IPS DF 6.9 (cell line): ENCODE data around the gene KAZALD1.
A peak's percentile ranks its signal among the peaks of the same experiment; 100 is the strongest.

Experiments
- DNase-seq: peaks from one replicate; pipeline ENCODE4 v3.0.0-alpha.2; 2013; ENCODE audit warnings: low read depth, low spot score
- H3K27ac ChIP-seq: one replicate; pipeline ENCODE4 v1.5.1; 2013; ENCODE audit warnings: low read length, control low read depth
- H3K27me3 ChIP-seq: 2 replicates; pipeline ENCODE4 v1.6.1; 2013; ENCODE audit warnings: mild to moderate bottlenecking, low read length; ENCODE audit not compliant: control insufficient read depth, insufficient read depth
- H3K36me3 ChIP-seq: 2 replicates; pipeline ENCODE4 v1.6.1; 2013; ENCODE audit warnings: low read length; ENCODE audit not compliant: control insufficient read depth, insufficient read depth
- H3K4me1 ChIP-seq: 2 replicates; pipeline ENCODE4 v1.6.1; 2013; ENCODE audit warnings: low read length; ENCODE audit not compliant: control insufficient read depth, insufficient read depth
- H3K4me3 ChIP-seq: 2 replicates; pipeline ENCODE4 v1.5.1; 2013; ENCODE audit warnings: mild to moderate bottlenecking, low read length
- H3K9me3 ChIP-seq: 2 replicates; pipeline ENCODE4 v1.6.1; 2013; ENCODE audit warnings: low read length, inconsistent platforms; ENCODE audit not compliant: control insufficient read depth, insufficient read depth
- WGBS: extraction: QIAGEN DNeasy Blood & Tissue Kit; methylation state at CpG from one replicate; pipeline ENCODE4 v1.1.7; 2013; ENCODE audit warnings: mixed read lengths, missing lambda C conversion rate; ENCODE audit not compliant: insufficient read length, insufficient coverage; 5-methylcytosine and 5-hydroxymethylcytosine counted together

Gene KAZALD1

GRCh38 chr10:101060951-101061623, 702 bp upstream of the KAZALD1 start:
- H3K36me3 ChIP-seq: no peaks in the 10 kb centered on the region
- peaks cover 40% of the 10 kb centered on the region for H3K27me3 ChIP-seq
- WGBS: no CpG with 5 or more reads among the region's 67 CpGs
- no peak for DNase-seq
- H3K27ac ChIP-seq: no peak overlapping the region
- H3K4me3 ChIP-seq: peak overlapping the region; percentile 64; the same call in 1 of the 2 replicates
- H3K4me1 ChIP-seq: peaks cover 11% of the 10 kb centered on the region
- H3K9me3 ChIP-seq: no peaks in the 10 kb centered on the region

- Histone ChIP-seq H3K27me3 (peaks cover 48% of the 10 kb centered on the region), H3K9me3 (no peaks in the 10 kb centered on the region), H3K36me3 (no peaks in the 10 kb centered on the region), H3K4me1 (peaks cover 12% of the 10 kb centered on the region), H3K4me3 (peak overlapping the region; percentile 43; the same call in 1 of the 2 replicates), H3K27ac (no peak overlapping the region)
- DNase-seq: no peak
- no CpG with 5 or more reads among the region's 63 CpGs for WGBS
Measured at GRCh38 chr10:101062232-101063049, 652 bp downstream of the KAZALD1 start.

GRCh38 chr10:101063050-101063525, 1.3 kb downstream of the KAZALD1 start:
- no peak overlapping the region; the same call in 1 of the 2 replicates for H3K4me3 ChIP-seq
- peaks cover 12% of the 10 kb centered on the region for H3K4me1 ChIP-seq
- H3K27ac ChIP-seq: no peak overlapping the region
- no peak for DNase-seq
- WGBS: no CpG with 5 or more reads among the region's 19 CpGs
- peaks cover 48% of the 10 kb centered on the region for H3K27me3 ChIP-seq
- H3K36me3 ChIP-seq: no peaks in the 10 kb centered on the region
- H3K9me3 ChIP-seq: no peaks in the 10 kb centered on the region

GRCh38 chr10:101063548-101064414, 2.0 kb downstream of the KAZALD1 start:
- Histone ChIP-seq H3K27me3 (peaks cover 48% of the 10 kb centered on the region), H3K4me3 (no peak overlapping the region), H3K4me1 (peaks cover 12% of the 10 kb centered on the region), H3K36me3 (no peaks in the 10 kb centered on the region), H3K27ac (no peak overlapping the region), H3K9me3 (no peaks in the 10 kb centered on the region)
- DNase-seq: no peak
- WGBS: no CpG with 5 or more reads among the region's 15 CpGs

- no peak overlapping the region for H3K27ac ChIP-seq
- H3K4me1 ChIP-seq: peaks cover 12% of the 10 kb centered on the region
- no CpG with 5 or more reads among the region's 9 CpGs for WGBS
- no peak overlapping the region for H3K4me3 ChIP-seq
- no peaks in the 10 kb centered on the region for H3K36me3 ChIP-seq
- DNase-seq: no peak
- H3K27me3 ChIP-seq: peaks cover 48% of the 10 kb centered on the region
- H3K9me3 ChIP-seq: no peaks in the 10 kb centered on the region
Measured at GRCh38 chr10:101064415-101065030, 2.7 kb downstream of the KAZALD1 start.

- Histone ChIP-seq H3K4me1 (peaks cover 12% of the 10 kb centered on the region), H3K27ac (no peak overlapping the region)
- no CpG with 5 or more reads among the region's 3 CpGs for WGBS
Measured at GRCh38 chr10:101065481-101066145, 3.8 kb downstream of the KAZALD1 start.

GRCh38 chr10:101066146-101066895, 4.5 kb downstream of the KAZALD1 start:
- Histone ChIP-seq H3K36me3 (no peaks in the 10 kb centered on the region), H3K4me3 (peak overlapping the region; percentile 34; the same call in 1 of the 2 replicates), H3K27ac (no peak overlapping the region)

More at GRCh38 chr10:101065481-101066145, 3.8 kb downstream of the KAZALD1 start:
- H3K36me3 ChIP-seq: no peaks in the 10 kb centered on the region
- H3K4me3 ChIP-seq: no peak overlapping the region
- no peaks in the 10 kb centered on the region for H3K9me3 ChIP-seq
- DNase-seq: no peak
- H3K27me3 ChIP-seq: peaks cover 48% of the 10 kb centered on the region

GRCh38 chr10:101066896-101067355, 5.1 kb downstream of the KAZALD1 start:
- WGBS: no CpG with 5 or more reads among the region's 31 CpGs
- DNase-seq: no peak
- no peaks in the 10 kb centered on the region for H3K36me3 ChIP-seq
- H3K27me3 ChIP-seq: peaks cover 47% of the 10 kb centered on the region
- H3K4me1 ChIP-seq: peaks cover 12% of the 10 kb centered on the region
- H3K27ac ChIP-seq: no peak overlapping the region
- H3K9me3 ChIP-seq: no peaks in the 10 kb centered on the region
- peak overlapping the region; percentile 48; the same call in 1 of the 2 replicates for H3K4me3 ChIP-seq

More at GRCh38 chr10:101066146-101066895, 4.5 kb downstream of the KAZALD1 start:
- Histone ChIP-seq H3K4me1 (peaks cover 12% of the 10 kb centered on the region), H3K9me3 (no peaks in the 10 kb centered on the region), H3K27me3 (peaks cover 48% of the 10 kb centered on the region)
- no CpG with 5 or more reads among the region's 49 CpGs for WGBS
- DNase-seq: no peak
